GM12864 (cell line): ENCODE results near the gene VAMP5.
"Not testable (repeated sequence)": the region's sequence is repeated elsewhere in the genome, so short reads cannot be mapped to it uniquely, and the experiment has no call there.

Source experiments
- DNase-seq: peaks from one replicate; pipeline ENCODE4 v3.0.0-alpha.2; 2011; ENCODE audit warnings: low read depth
- H3K4me3 ChIP-seq: 2 replicates; pipeline ENCODE4 v1.5.1; 2011; ENCODE audit warnings: mild to moderate bottlenecking, low read depth, low read length, control low read depth
- CTCF ChIP-seq: IDR thresholded peaks from 2 replicates; pipeline ENCODE4 v1.5.1; 2011; ENCODE audit warnings: low read depth, mild to moderate bottlenecking, moderate library complexity, low read length, control low read depth, inconsistent platforms; ENCODE audit errors: missing control alignments

The VAMP5 gene

GRCh38 chr2:85540133-85540648 lies 44.0 kb upstream of the VAMP5 start:
- TF ChIP-seq CTCF, result no peak
- peak overlapping the region; percentile 66 for H3K4me3 ChIP-seq
- DNase-seq, result no peak

- H3K4me3 ChIP-seq, result peak overlapping the region; percentile 66
- no peak for TF ChIP-seq CTCF
- DNase-seq, result no peak
Observed at GRCh38 chr2:85541262-85541661, 43.0 kb upstream of the VAMP5 start.

- no peak overlapping the region; the same call in 1 of the 2 replicates for H3K4me3 ChIP-seq
- no peak for TF ChIP-seq CTCF
- DNase-seq, result no peak
Observed at GRCh38 chr2:85541753-85542457, 42.3 kb upstream of the VAMP5 start.

GRCh38 chr2:85542777-85543176 lies 41.5 kb upstream of the VAMP5 start:
- TF ChIP-seq CTCF, result no peak
- H3K4me3 ChIP-seq, result no peak overlapping the region
- no peak for DNase-seq

GRCh38 chr2:85544254-85544691 lies 40.0 kb upstream of the VAMP5 start:
- H3K4me3 ChIP-seq, DNase-seq: not testable (repeated sequence)

GRCh38 chr2:85544915-85545779 lies 39.1 kb upstream of the VAMP5 start:
- H3K4me3 ChIP-seq, DNase-seq: not testable (repeated sequence)

- TF ChIP-seq CTCF, result no peak
- no peak overlapping the region for H3K4me3 ChIP-seq
- DNase-seq, result no peak
Observed at GRCh38 chr2:85545780-85546240, 38.4 kb upstream of the VAMP5 start.
